Neutrophil (primary cell): Measurements from ENCODE around the gene AFDN.

Experiments
- H3K27ac ChIP-seq: fragments of 200-600 bp; sonication (generic); 2 replicates; pipeline ENCODE4 v1.5.1; 2016; ENCODE audit warnings: mild to moderate bottlenecking, moderate library complexity
- H3K27me3 ChIP-seq: fragments of 200-600 bp; sonication (generic); 2 replicates; pipeline ENCODE4 v1.6.0; 2016; ENCODE audit warnings: mild to moderate bottlenecking
- H3K36me3 ChIP-seq: fragments of 200-600 bp; sonication (generic); 2 replicates; pipeline ENCODE4 v1.5.1; 2017
- H3K4me1 ChIP-seq, 2 experiments: fragments of 200-600 bp in 1 of 2; sonication (generic) in 1 of 2; 1 replicate in 1 of 2; 2 replicates in 1 of 2; pipeline versions ENCODE4 v1.5.1 to v1.6.1; 2013 to 2016; ENCODE audit warnings: low read depth in 1 of 2, low read length in 1 of 2, mild to moderate bottlenecking in 1 of 2, moderate library complexity in 1 of 2; ENCODE audit not compliant: control insufficient read depth in 1 of 2, insufficient read depth in 1 of 2
- H3K4me3 ChIP-seq, 2 experiments: fragments of 200-600 bp in 1 of 2; sonication (generic) in 1 of 2; 1 replicate in 1 of 2; 2 replicates in 1 of 2; pipeline ENCODE4 v1.5.1; 2013 to 2016; ENCODE audit warnings: low read depth in 1 of 2, low read length in 1 of 2, mild to moderate bottlenecking in 1 of 2, moderate library complexity in 1 of 2
- H3K9me3 ChIP-seq: fragments of 200-600 bp; sonication (generic); 2 replicates; pipeline ENCODE4 v1.5.1; 2016
- TF ChIP-seq, protein P1 (sequence below): fragments of 200-600 bp; sonication (generic); IDR thresholded peaks from 2 replicates; pipeline ENCODE4 v1.5.1; 2016; ENCODE audit warnings: antibody characterized with exemption

The AFDN gene

DNA sequence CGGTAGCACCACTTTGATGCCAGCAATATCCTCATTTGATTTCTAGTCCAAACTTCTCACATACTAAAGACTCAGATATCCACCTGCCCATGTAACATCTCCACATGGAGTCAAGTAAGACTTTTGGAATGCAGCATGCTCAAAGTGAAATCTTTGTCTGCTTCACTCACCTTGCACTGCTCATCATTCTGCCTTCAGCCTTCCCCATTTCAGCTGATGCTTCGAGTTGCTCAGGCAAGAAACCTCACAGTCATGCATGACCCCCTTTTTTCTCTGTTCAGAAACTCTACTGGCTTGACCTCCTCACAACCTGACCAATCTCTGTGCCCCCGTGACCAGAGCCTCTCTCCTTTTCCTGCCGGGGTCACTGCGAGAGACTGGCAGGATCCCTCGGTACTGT lies 129.8 kb downstream of the AFDN start:
- Histone ChIP-seq H3K27me3 (no peaks in the 10 kb centered on the region), H3K4me1 (no peaks in the 10 kb centered on the region), H3K27ac (no peak overlapping the region), H3K4me3 (no peak overlapping the region), H3K36me3 (no peaks in the 10 kb centered on the region), H3K9me3 (no peaks in the 10 kb centered on the region)
- TF ChIP-seq, protein P1, sequence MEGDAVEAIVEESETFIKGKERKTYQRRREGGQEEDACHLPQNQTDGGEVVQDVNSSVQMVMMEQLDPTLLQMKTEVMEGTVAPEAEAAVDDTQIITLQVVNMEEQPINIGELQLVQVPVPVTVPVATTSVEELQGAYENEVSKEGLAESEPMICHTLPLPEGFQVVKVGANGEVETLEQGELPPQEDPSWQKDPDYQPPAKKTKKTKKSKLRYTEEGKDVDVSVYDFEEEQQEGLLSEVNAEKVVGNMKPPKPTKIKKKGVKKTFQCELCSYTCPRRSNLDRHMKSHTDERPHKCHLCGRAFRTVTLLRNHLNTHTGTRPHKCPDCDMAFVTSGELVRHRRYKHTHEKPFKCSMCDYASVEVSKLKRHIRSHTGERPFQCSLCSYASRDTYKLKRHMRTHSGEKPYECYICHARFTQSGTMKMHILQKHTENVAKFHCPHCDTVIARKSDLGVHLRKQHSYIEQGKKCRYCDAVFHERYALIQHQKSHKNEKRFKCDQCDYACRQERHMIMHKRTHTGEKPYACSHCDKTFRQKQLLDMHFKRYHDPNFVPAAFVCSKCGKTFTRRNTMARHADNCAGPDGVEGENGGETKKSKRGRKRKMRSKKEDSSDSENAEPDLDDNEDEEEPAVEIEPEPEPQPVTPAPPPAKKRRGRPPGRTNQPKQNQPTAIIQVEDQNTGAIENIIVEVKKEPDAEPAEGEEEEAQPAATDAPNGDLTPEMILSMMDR, result no peak

DNA sequence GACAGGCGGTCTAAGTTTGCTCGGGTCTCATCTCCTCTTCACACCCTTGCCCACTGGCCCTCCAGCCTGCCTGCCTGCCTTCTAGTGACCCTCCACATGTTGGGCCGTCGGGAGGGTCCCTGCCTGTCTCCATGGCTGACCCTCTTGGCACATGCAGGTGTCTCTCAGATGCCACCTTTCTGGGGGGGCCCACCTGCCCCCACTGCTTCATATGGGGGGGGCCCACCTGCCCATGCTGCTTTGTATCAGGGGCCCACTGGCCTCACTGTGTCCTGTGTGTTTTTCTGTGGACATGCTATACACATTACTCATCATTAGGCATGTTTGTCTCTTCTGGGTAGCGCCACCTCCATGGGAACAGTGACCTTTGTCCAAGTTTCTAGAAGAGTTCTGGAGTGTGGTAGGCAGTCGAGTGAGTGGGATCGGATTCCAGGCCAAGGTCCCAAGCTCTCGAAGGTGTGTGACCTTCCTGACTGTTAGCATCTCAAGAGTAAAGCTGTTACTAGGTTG lies 130.3 kb downstream of the AFDN start:
- H3K27me3 ChIP-seq, result no peaks in the 10 kb centered on the region
- H3K27ac ChIP-seq, result no peak overlapping the region
- H3K9me3 ChIP-seq, result no peaks in the 10 kb centered on the region
- no peaks in the 10 kb centered on the region for H3K4me1 ChIP-seq
- TF ChIP-seq, protein P1, result no peak
- no peaks in the 10 kb centered on the region for H3K36me3 ChIP-seq
- H3K4me3 ChIP-seq, result no peak overlapping the region

DNA sequence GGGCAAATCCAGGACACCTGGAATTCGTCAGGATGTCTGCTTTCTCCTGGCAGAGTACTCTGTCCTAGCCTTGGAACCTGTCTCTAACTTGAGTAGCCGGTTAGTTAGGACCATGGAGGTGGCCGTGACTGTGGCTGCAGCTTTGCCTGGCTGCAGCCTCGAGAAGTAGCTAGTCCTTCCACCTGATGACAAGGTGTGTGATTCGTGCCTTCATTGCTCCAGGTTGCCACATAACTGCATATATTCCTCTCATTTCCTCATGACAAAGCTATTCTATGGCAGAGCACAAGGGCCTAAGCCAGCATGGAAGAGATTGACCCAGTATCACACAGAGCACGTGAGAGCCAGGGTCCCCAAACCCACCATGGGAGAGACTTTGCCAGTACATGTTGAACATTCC lies 130.9 kb downstream of the AFDN start:
- Histone ChIP-seq H3K4me3 (no peak overlapping the region), H3K27me3 (no peaks in the 10 kb centered on the region), H3K4me1 (no peaks in the 10 kb centered on the region), H3K36me3 (no peaks in the 10 kb centered on the region), H3K27ac (no peak overlapping the region), H3K9me3 (no peaks in the 10 kb centered on the region)
- TF ChIP-seq, protein P1, result no peak

DNA sequence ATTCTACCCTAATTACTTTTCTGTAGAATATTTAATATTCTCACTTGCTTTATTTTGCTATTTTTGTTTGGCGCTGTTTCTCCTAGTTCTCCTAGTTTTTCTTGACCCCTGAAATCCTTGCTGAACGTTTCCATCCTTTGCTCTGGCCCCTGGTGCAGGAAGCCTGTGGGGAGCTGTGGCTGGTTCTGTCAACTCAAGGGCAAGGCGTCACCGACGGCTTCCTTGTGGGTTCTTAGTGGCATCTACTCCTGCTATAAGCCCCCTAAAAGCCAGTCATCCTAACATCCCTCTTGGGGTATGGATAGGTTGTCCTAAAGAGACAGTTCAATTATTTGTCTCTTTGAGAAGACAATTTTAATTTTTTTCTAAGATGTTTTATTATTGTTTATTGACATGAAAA lies 133.9 kb downstream of the AFDN start:
- TF ChIP-seq, protein P1, result no peak
- no peaks in the 10 kb centered on the region for H3K36me3 ChIP-seq
- no peaks in the 10 kb centered on the region for H3K9me3 ChIP-seq
- H3K4me3 ChIP-seq, result no peak overlapping the region
- H3K4me1 ChIP-seq, result no peaks in the 10 kb centered on the region
- no peak overlapping the region for H3K27ac ChIP-seq
- no peaks in the 10 kb centered on the region for H3K27me3 ChIP-seq

DNA sequence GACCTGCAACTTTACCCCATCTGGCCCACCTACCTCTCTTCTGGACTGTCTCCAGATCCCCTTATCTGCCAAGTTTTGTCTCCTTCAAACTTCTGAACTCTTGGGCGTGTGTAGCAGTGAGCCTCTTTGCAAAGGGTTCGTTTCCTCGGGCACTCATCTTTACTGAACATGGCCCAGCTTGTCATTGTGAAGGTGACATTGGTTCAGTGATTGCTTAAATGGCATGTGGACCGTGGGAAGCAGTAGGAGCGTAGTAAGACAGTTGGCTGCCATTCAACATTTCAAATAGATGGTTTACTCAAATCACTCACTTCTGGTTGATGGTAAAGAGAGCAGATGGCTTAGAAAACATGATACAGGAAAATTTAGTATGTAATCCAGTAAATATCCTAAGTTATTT lies 136.0 kb downstream of the AFDN start:
- no peaks in the 10 kb centered on the region for H3K36me3 ChIP-seq

More for the DNA sequence above, 136.0 kb downstream of the AFDN start:
- H3K4me3 ChIP-seq, result no peak overlapping the region
- H3K9me3 ChIP-seq, result no peaks in the 10 kb centered on the region
- H3K27me3 ChIP-seq, result no peaks in the 10 kb centered on the region
- TF ChIP-seq, protein P1, result no peak
- H3K4me1 ChIP-seq, result no peaks in the 10 kb centered on the region
- H3K27ac ChIP-seq, result no peak overlapping the region
